HL-60 (cell line): Measurements from ENCODE around the gene ARHGEF7.

Experiments
- DNase-seq, 2 experiments: peaks; one replicate each; pipeline ENCODE4 v3.0.0-alpha.2; 2010 to 2020; ENCODE audit warnings: low read depth in 1 of 2, low spot score in 1 of 2
- H3K27ac ChIP-seq: fragments of 250-450 bp; sonication (Bioruptor Pico); replicated peaks from 2 replicates; pipeline ENCODE4 v1.5.1; 2020; ENCODE audit warnings: mild to moderate bottlenecking, moderate library complexity
- H3K27me3 ChIP-seq: fragments of 250-450 bp; sonication (Bioruptor Pico); 2 replicates; pipeline ENCODE4 v1.5.1; 2021; ENCODE audit warnings: mild to moderate bottlenecking, moderate library complexity; ENCODE audit not compliant: insufficient read depth, poor library complexity, severe bottlenecking
- H3K4me3 ChIP-seq: replicated peaks from 2 replicates; pipeline ENCODE4 v1.5.1; 2011; ENCODE audit warnings: mild to moderate bottlenecking, control low read depth, low read length; ENCODE audit not compliant: insufficient read depth
- CTCF ChIP-seq: IDR thresholded peaks from one replicate; pipeline ENCODE4 v1.5.1; 2011; ENCODE audit warnings: low read length, control low read depth, inconsistent platforms; ENCODE audit not compliant: insufficient read depth
- GABPA ChIP-seq: IDR thresholded peaks from 2 replicates; pipeline ENCODE4 v1.6.1; 2012; ENCODE audit warnings: low read depth
- POLR2AphosphoS5 ChIP-seq: IDR thresholded peaks from 2 replicates; pipeline ENCODE4 v1.6.1; 2012; ENCODE audit warnings: low read depth
- REST ChIP-seq: IDR thresholded peaks from 2 replicates; pipeline ENCODE4 v1.6.1; 2012; ENCODE audit warnings: low read depth; ENCODE audit not compliant: insufficient replicate concordance
- SPI1 ChIP-seq: IDR thresholded peaks from 2 replicates; pipeline ENCODE4 v1.6.1; 2012; ENCODE audit warnings: low read depth, mild to moderate bottlenecking, borderline replicate concordance

The ARHGEF7 gene

GRCh38 chr13:111335298-111335697, 220.2 kb downstream of the ARHGEF7 start:
- TF ChIP-seq SPI1 (no peak), REST (no peak), POLR2AphosphoS5 (no peak), CTCF (no peak), GABPA (no peak)
- Histone ChIP-seq H3K27ac (no peak overlapping the region), H3K4me3 (no peak overlapping the region), H3K27me3 (no peaks in the 10 kb centered on the region)
- DNase-seq, result no peak

- no peak for TF ChIP-seq SPI1
- no peak for TF ChIP-seq GABPA
- TF ChIP-seq POLR2AphosphoS5, result no peak
- TF ChIP-seq REST, result no peak
- no peak for TF ChIP-seq CTCF
- Histone ChIP-seq H3K27me3 (no peaks in the 10 kb centered on the region), H3K4me3 (no peak overlapping the region), H3K27ac (no peak overlapping the region)
- no peak for DNase-seq
These were observed 221.6 kb downstream of the ARHGEF7 start for GRCh38 chr13:111336666-111337065.

- Histone ChIP-seq H3K27me3 (no peaks in the 10 kb centered on the region), H3K4me3 (no peak overlapping the region), H3K27ac (no peak overlapping the region)
- TF ChIP-seq REST (no peak), GABPA (no peak), POLR2AphosphoS5 (no peak), SPI1 (no peak), CTCF (no peak)
- DNase-seq, result no peak
These were observed 222.1 kb downstream of the ARHGEF7 start for GRCh38 chr13:111337206-111337605.
